Hepatocyte (in vitro differentiated cells): ENCODE results near the gene DTL. TPM values are rescaled to one million over a fixed set of nuclear protein-coding genes. Genes with fewer than 3 reads are reported as not detected.

Experiments
- DNase-seq: peaks from one replicate; pipeline ENCODE4 v3.0.0-alpha.2; 2016; ENCODE audit warnings: low spot score
- H2AFZ ChIP-seq: fragments of 200-600 bp; sonication (generic); 2 replicates; pipeline ENCODE4 v1.6.0; 2016; ENCODE audit warnings: antibody characterized with exemption, mild to moderate bottlenecking
- H3K27ac ChIP-seq: fragments of 200-600 bp; sonication (generic); 2 replicates; pipeline ENCODE4 v1.5.1; 2016; ENCODE audit warnings: mild to moderate bottlenecking
- H3K27me3 ChIP-seq: fragments of 200-600 bp; sonication (generic); 2 replicates; pipeline ENCODE4 v1.6.1; 2016
- H3K36me3 ChIP-seq: fragments of 200-600 bp; sonication (generic); replicated peaks from 2 replicates; pipeline ENCODE4 v1.5.1; 2016; ENCODE audit warnings: low read depth; ENCODE audit not compliant: insufficient read depth
- H3K4me1 ChIP-seq: fragments of 200-600 bp; sonication (generic); 2 replicates; pipeline ENCODE4 v1.5.1; 2016; ENCODE audit warnings: mild to moderate bottlenecking, moderate library complexity; ENCODE audit not compliant: insufficient read depth
- H3K4me2 ChIP-seq: fragments of 200-600 bp; sonication (generic); 2 replicates; pipeline ENCODE4 v1.6.0; 2016
- H3K4me3 ChIP-seq: fragments of 200-600 bp; sonication (generic); 2 replicates; pipeline ENCODE4 v1.5.1; 2016; ENCODE audit warnings: mild to moderate bottlenecking
- H3K79me2 ChIP-seq: fragments of 200-600 bp; sonication (generic); 2 replicates; pipeline ENCODE4 v1.6.0; 2017; ENCODE audit warnings: mild to moderate bottlenecking
- H3K9me2 ChIP-seq: fragments of 200-600 bp; sonication (generic); replicated peaks from 2 replicates; pipeline ENCODE4 v1.6.0; 2017; ENCODE audit warnings: mild to moderate bottlenecking; ENCODE audit not compliant: insufficient read depth
- H3K9me3 ChIP-seq: fragments of 200-600 bp; sonication (generic); 2 replicates; pipeline ENCODE4 v1.5.1; 2016; ENCODE audit warnings: low read depth, mild to moderate bottlenecking
- H4K20me1 ChIP-seq: fragments of 200-600 bp; sonication (generic); 2 replicates; pipeline ENCODE4 v1.6.0; 2016; ENCODE audit warnings: mild to moderate bottlenecking; ENCODE audit not compliant: insufficient read depth, poor library complexity, severe bottlenecking
- EZH2 ChIP-seq: fragments of 200-600 bp; sonication (generic); IDR thresholded peaks from 2 replicates; pipeline ENCODE4 v1.6.1; 2016; ENCODE audit warnings: antibody characterized with exemption, mild to moderate bottlenecking, borderline replicate concordance
- EZH2phosphoT487 ChIP-seq: fragments of 200-600 bp; sonication (generic); IDR thresholded peaks from one replicate; pipeline ENCODE4 v1.6.1; 2018; ENCODE audit warnings: antibody characterized with exemption, mild to moderate bottlenecking, low read depth, moderate library complexity; ENCODE audit not compliant: unreplicated experiment, severe bottlenecking
- WGBS: methylation state at CpG from one replicate; pipeline ENCODE4 v1.1.6; 2016; ENCODE audit warnings: low lambda C conversion rate; ENCODE audit errors: missing lambda C conversion rate; 5-methylcytosine and 5-hydroxymethylcytosine counted together
- polyA plus RNA-seq: library from polyadenylated mRNA; unstranded; fragments of >200 nt; fragmentation: Nextera tagmentation; extraction: Ambion mirVana; gene quantifications from 2 replicates; pipeline ENCODE4 v1.2.1, GENCODE V29; 2016
- total RNA-seq: library from RNA; depleted of rRNA; stranded (reverse); fragments of >200 nt; gene quantifications from 2 replicates; pipeline ENCODE4 v1.2.3, GENCODE V29; 2014
- TF ChIP-seq, protein P1 (sequence below): fragments of 200-600 bp; sonication (generic); IDR thresholded peaks from 2 replicates; pipeline ENCODE4 v1.5.1; 2016; ENCODE audit warnings: antibody characterized with exemption, mild to moderate bottlenecking; ENCODE audit not compliant: poor library complexity

Gene DTL
- total and polyA plus RNA-seq, 2 experiments from 2014 or later, result 3.1 to 6.7 TPM

- Histone ChIP-seq H3K4me2 (no peak overlapping the region), H3K9me2 (no peaks in the 10 kb centered on the region), H3K27me3 (no peaks in the 10 kb centered on the region), H3K79me2 (no peaks in the 10 kb centered on the region), H3K27ac (no peak overlapping the region), H3K4me1 (no peaks in the 10 kb centered on the region), H2AFZ (no peak overlapping the region), H3K36me3 (no peaks in the 10 kb centered on the region), H4K20me1 (no peaks in the 10 kb centered on the region), H3K9me3 (no peaks in the 10 kb centered on the region), H3K4me3 (no peak overlapping the region)
- TF ChIP-seq, protein P1, sequence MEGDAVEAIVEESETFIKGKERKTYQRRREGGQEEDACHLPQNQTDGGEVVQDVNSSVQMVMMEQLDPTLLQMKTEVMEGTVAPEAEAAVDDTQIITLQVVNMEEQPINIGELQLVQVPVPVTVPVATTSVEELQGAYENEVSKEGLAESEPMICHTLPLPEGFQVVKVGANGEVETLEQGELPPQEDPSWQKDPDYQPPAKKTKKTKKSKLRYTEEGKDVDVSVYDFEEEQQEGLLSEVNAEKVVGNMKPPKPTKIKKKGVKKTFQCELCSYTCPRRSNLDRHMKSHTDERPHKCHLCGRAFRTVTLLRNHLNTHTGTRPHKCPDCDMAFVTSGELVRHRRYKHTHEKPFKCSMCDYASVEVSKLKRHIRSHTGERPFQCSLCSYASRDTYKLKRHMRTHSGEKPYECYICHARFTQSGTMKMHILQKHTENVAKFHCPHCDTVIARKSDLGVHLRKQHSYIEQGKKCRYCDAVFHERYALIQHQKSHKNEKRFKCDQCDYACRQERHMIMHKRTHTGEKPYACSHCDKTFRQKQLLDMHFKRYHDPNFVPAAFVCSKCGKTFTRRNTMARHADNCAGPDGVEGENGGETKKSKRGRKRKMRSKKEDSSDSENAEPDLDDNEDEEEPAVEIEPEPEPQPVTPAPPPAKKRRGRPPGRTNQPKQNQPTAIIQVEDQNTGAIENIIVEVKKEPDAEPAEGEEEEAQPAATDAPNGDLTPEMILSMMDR, result no peak
- TF ChIP-seq EZH2, result no peak
- TF ChIP-seq EZH2phosphoT487, result no peak
- 82% methylated on average over 3 of the region's 3 CpGs for WGBS
- no peak for DNase-seq
Observed at GRCh38 chr1:212002536-212002935, 33.0 kb upstream of the DTL start.

DNA sequence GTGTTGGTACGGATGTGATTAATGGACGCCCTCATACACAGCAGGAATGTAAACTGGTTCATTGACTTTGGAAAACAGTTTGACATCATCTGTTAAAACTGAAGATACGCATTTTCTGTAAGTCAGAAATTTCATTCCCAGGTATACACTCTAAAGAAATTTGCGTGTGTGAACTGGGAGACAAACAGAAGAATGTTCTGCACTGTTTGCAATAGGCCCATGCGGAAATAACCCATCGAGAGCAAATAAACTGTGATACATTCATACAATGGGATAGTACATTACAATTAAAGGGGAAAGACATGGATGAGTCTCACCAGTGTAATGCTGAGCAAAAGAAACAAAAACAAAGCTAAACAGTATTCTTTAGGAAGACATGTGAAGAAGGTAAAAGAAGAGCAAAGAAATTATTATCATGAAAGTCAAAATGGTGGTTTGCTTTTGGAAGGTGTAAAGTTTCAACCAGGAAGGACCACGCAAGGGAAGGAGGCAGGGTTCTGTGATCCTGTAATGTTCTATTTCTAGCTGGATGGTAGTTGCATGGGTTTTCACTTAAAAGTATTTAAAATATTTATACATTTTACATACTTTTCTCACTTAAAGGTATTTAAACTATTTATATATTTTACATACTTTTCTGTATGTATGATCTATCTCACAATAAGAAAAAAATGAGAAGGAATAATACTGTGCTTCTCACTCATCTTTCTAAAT is 30.5 kb upstream of the DTL start:
- no peak overlapping the region for H3K4me2 ChIP-seq
- H3K79me2 ChIP-seq, result no peaks in the 10 kb centered on the region
- H3K36me3 ChIP-seq, result no peaks in the 10 kb centered on the region
- H2AFZ ChIP-seq, result no peak overlapping the region
- no peaks in the 10 kb centered on the region for H3K9me2 ChIP-seq
- DNase-seq, result no peak
- H3K4me3 ChIP-seq, result no peak overlapping the region
- H3K27me3 ChIP-seq, result no peaks in the 10 kb centered on the region
- H3K27ac ChIP-seq, result no peak overlapping the region
- no peaks in the 10 kb centered on the region for H3K4me1 ChIP-seq
- no peaks in the 10 kb centered on the region for H4K20me1 ChIP-seq
- TF ChIP-seq EZH2, result no peak
- TF ChIP-seq EZH2phosphoT487, result no peak
- TF ChIP-seq, protein P1, result no peak
- 83% methylated on average over 7 of the region's 7 CpGs for WGBS
- no peaks in the 10 kb centered on the region for H3K9me3 ChIP-seq

- no peaks in the 10 kb centered on the region for H3K4me1 ChIP-seq
- H3K9me3 ChIP-seq, result no peaks in the 10 kb centered on the region
- H3K9me2 ChIP-seq, result no peaks in the 10 kb centered on the region
- DNase-seq, result no peak
- H3K4me2 ChIP-seq, result no peak overlapping the region
- no peak overlapping the region for H2AFZ ChIP-seq
- H3K79me2 ChIP-seq, result no peaks in the 10 kb centered on the region
- H3K27ac ChIP-seq, result no peak overlapping the region
- H3K4me3 ChIP-seq, result no peak overlapping the region
- 97% methylated on average over 4 of the region's 4 CpGs for WGBS
- TF ChIP-seq, protein P1, result no peak
- TF ChIP-seq EZH2phosphoT487 (no peak), EZH2 (no peak)
- H4K20me1 ChIP-seq, result no peaks in the 10 kb centered on the region
- no peaks in the 10 kb centered on the region for H3K36me3 ChIP-seq
- no peaks in the 10 kb centered on the region for H3K27me3 ChIP-seq
Observed at GRCh38 chr1:212007178-212007577, 28.4 kb upstream of the DTL start.
